HG02943 (cell line): Measurements from ENCODE around the gene CBFB.
"Not testable (repeated sequence)": the region's sequence is repeated elsewhere in the genome, so short reads cannot be mapped to it uniquely, and the experiment has no call there.

Source experiments
- ATAC-seq: cut with Tn5 transposase; IDR thresholded peaks from one replicate; pipeline ENCODE4 v1.9.1; 2021; ENCODE audit warnings: mild to moderate bottlenecking, low read depth, moderate library complexity; ENCODE audit not compliant: unreplicated experiment

The CBFB gene

DNA sequence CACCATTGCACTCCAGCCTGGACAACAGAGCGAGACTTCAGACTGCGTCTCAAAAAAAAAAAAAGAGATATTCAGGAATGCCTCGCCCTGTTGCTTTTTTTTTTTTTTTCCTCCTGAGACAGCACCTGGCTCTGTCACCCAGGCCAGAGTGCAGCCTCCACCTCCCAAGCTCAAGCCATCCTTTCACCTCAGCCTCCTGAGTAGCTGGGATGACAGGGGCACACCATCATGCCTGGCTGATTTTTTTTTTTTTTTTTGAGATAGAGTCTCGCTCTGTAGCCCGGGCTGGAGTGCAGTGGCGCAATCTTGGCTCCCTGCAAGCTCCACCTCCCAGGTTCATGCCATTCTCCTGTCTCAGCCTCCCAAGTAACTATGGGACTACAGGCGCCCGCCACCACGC is 88.8 kb downstream of the CBFB start:
- ATAC-seq: no peak

DNA sequence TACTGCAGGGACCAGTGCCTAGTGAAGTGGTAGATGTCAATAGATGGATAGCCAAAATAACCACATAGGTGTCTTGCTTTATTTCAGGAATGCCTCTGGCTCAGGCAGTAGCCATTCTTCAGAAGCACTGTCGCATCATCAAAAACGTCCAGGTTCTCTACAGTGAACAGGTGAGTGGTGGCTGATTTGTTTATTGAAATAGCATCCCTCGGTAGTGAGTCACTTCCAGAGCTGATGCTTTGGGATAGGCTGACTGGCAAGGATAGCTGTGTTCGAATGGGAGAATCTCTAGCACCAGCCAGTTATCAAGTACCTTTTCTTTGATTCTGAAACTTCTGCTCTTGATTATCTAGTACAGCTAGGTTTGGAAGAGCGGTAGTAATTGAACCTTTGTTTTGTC is 91.1 kb downstream of the CBFB start:
- no peak for ATAC-seq

DNA sequence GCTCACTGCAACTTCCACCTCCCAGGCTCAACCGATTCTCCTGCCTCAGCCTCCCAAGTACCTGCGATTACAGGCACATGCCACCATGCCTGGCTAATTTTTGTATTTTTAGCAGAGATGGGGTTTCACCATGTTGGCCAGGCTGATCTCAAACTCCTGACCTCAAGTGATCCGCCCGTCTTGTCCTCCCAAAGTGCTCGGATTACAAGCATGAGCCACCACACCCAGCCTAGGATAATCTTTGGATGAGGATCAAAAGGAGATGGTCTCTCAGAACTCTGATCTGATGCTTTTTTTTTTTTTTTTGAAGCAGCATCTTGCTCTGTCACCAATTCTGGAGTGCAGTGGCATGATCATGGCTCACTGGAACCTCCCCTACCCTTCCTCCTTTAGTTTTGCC is 93.8 kb downstream of the CBFB start:
- not testable (repeated sequence) for ATAC-seq

DNA sequence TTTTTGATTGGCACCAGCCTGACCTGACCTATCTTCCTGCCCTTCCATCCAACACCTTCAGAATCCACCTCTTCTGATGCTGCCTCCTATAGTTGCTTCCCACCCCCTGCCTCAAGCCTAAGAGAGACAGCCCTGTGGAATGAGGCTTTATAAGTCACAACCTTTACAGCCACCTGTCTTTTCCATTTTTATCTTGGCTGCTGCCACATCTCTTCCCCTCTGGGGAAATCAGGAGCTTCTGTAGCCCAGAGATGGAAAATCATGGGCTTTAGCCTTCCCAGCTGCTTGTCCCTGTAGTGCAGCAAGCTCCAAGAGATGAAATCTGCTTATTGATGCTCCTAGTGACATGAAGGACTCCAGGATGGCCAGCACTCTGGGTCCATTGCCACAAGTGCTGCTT is 99.5 kb downstream of the CBFB start:
- no peak for ATAC-seq

DNA sequence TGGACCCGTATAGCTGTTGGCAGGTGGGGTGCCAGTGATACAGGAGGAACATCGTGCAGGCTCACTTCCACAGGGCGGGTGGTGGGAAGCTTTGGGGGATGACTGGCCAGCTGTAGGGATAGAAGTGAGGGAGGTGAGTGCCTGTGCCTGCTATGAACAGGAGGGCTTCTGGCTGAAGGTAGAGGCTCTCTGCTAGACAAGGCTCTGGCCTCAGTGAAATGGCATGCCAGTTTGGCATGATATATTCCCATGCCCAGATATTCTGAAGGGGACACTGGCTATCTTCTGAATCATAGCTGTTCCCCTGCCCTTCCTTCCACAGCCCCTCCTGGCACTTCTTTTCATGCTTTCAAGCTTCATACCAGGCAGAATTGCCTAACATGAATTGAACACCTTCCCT is 99.9 kb downstream of the CBFB start:
- no peak for ATAC-seq

DNA sequence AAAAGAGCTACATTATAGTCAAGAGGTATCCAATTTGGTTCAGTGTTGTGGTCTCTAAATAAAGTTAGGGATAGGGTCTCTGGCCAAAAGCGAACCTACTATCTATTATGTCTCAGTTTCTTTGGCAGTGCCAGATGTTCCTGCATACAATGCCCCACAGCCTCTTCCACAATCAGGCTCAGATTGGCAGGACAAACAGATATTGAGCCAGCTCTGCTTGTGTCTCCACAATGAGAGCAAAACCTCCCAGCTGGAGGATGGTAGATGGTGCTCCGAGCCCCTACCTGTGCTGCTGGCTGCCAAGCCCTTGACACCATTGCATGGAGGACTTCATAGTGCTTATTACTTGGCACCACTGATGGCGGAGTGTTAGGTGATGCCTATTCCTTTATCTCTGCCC is 100.5 kb downstream of the CBFB start:
- no peak for ATAC-seq

DNA sequence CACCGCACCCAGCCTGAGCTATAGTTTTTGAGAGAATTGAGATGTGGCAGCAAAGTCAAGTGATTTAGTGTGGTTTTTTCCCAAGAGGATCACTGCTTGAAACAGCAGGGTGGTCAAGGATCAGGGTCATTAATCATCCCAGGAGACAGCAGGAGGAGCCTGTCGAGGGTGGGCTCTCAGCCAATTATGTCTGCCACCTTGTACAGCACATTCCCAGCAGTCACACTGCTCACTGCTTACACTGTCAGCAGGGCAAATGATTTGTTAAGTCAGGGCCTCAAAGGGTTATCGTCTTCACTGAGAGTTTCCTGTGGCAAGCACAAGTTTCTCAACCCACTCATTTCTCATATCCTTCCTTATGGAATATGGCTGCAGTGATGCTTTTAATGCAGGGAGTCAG is 108.7 kb downstream of the CBFB start:
- ATAC-seq: no peak

DNA sequence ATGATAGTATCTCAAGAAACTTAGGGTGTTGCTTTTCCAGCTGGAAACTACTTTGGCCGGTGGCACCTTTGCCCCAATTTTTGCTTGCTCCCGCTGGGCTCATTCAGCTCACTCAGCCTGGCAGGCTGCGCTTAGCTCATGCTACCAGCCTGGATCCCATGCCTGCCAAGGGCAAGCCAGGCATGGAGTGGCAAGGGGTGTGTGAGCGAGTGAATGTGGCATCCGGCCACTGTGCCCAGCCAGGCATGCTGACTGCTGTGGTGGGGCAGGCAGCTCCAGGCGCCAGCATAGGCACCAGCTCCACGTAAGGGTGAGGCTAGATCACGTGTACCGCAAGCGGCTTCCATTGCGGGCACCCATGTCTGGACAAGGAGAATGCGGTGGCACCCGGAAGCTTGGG is 112.4 kb downstream of the CBFB start:
- no peak for ATAC-seq

DNA sequence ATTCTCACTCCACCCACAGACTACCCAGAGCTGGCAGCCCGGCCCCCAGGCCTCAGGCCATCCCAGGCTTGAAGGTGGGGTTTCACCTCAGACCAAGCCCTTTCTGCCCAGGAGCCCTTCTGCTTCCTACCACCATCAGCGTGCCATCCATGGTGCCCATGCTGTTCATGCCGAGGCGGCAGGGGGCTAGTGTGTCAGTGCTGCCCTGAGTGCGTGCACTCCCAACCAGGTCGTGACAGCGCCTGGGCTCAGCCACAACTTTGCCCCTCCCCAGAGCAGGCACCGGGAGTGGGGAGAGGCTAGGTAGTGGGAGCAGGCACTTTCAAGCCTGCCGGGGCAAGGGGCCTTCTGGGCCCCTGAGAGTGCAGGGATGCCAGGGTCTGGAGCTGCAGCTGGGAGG is 113.4 kb downstream of the CBFB start:
- ATAC-seq: no peak

DNA sequence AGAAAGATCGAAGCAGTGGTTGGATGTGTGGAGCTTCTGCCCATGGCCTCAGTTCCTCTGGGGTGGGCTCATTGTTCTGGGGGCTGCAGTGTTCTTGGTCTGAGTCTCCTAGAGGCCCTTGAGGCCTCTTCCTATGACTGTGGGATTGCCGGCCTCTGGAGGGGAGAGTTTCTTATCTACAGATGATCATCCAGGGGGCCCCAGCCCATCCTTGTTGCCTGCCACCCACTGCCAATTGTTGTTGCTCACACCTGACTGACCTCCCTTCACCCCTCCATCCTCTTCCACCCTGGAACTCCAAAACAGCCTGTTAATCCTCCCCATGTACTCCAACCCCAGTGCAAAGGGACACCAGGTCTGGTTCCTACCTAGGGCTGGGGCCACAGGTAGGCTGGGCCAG is 116.0 kb downstream of the CBFB start:
- no peak for ATAC-seq

DNA sequence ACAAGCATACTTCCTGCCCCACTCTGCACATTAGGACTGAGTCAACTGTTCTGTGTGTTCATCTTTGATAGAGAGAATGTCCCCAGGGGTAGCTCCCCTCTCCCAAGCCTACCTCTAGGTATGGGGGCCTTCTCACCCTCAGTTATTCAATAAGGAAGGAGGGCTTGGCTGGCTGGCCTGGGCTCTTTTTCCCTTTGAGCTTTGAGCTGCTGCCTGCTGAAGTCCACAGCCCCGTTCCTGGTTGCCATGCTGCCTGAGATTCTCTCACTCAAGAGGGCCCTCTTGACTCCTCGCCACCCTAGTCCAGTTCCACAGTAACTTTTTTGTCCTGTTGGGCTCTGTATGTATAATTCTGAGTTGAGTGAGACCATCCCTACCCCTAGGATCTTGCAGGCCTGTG is 116.8 kb downstream of the CBFB start:
- no peak for ATAC-seq

DNA sequence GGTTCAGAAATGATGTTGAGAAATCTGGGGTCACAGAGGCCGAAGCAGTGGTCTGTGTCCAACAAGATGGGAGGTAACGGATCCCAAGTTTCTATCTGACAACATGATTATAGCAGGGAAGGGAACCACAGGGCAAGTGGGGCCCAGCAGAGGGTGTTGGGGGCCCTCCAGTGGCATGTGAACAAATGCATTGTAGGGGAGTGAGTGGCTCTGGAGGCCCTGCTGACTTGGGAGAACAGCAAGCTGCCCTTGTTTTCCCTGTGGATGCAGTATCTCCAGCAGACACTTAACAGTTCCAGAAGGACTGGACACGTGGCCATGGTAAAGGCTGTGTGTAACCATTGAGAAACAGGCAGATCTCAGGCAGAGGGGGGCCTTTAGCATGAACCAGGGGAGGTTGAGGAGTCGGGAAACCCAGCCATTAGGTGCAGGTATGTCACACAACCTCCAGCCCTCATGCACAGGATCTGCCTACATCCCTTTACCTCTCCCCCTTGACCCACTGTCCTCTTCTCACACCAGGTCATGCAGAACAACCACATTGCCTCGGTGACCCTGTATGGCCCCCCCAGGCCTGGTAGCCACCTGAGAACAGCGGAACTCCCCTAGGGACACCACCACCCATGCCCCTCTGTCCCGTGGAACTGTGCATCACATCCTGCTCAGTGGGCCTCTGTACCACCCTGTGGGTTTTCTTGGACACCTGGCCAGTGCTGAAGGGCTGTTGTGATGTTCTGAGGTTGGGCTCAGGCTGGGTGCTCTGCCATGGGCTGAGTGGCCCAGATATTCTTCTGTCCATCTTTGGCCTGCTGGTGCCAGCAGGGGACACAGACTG is 117.8 kb downstream of the CBFB start:
- ATAC-seq: no peak

DNA sequence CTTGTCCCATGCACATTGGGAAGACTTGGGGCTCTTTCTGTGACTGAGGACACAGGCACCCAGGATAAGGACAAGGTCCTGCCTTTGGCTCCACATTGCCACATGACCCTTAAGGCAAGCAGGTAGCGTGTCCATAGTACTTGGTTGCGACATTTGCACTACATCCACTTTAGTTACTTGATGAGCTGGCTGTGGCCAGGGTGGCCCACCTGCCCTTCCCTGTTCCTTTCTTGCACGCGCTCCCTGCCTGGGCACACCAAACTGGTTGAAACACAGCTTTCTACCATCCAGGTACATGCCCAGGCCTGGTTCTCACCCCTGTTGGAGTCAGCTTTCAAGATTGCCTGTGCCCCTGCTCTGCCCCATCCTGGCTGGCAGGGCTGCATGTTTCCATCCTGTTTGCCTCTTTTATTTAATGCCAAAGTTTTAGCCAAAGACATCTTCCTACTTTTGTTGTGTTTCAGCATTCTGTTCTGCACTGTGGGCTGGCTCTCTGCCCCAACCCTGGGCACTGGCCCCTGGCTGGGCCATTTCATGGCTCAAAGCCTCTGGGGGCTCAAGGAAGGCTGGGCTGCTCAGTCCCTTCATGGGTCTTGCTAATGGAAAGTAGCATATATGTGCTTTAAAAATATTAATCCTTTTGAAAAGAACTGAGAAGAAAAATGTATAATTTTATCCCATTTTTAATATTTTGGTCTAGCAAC is 118.6 kb downstream of the CBFB start:
- no peak for ATAC-seq

DNA sequence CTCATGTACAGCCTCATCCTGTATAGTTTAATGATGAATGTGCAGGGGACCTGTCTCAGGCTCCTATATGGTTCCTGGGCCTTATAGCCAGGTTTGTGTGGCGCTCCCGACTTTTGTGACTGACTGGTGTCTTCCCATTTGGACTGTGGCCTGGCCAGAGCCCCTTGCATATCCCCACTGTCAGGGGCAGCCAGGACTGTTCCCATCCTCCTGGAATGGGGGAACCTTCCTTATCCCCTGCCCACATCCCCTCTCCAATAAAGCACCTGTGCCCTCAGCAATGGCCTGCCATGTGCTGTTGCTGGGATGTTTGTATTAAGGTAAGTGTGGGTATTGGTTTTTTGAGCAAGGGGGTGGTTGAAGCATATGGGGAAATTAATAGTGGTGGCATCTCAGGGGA is 119.3 kb downstream of the CBFB start:
- ATAC-seq: no peak

DNA sequence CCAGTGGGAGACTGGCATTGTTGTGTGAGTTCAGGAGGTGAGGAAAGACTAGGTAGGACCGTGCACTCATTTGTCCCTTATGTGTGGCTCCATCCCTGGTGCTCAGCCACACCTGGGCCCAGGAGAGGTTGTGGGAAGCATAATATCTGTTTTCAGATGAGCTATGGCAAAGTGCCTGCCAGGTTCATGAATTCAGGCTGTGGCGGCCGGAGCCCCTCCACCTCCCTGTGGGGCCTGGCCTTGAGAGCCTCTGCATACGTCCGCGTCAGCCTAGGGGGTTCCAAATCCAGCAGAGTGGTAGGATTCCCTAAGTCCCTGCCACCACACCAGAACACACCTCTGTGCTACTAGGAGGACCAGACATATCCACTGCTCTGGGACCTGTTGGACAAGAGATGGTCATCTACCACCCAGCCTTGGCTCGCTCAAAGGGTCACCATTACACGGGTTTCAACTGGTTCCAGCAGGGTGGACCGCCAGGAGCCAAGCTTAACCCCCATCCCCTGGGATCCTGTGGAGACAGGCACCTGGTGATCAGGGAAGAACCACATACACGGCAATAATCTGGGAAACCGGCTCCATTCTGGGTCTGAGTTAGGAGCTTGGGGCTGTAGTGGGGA is 119.8 kb downstream of the CBFB start:
- ATAC-seq: no peak

DNA sequence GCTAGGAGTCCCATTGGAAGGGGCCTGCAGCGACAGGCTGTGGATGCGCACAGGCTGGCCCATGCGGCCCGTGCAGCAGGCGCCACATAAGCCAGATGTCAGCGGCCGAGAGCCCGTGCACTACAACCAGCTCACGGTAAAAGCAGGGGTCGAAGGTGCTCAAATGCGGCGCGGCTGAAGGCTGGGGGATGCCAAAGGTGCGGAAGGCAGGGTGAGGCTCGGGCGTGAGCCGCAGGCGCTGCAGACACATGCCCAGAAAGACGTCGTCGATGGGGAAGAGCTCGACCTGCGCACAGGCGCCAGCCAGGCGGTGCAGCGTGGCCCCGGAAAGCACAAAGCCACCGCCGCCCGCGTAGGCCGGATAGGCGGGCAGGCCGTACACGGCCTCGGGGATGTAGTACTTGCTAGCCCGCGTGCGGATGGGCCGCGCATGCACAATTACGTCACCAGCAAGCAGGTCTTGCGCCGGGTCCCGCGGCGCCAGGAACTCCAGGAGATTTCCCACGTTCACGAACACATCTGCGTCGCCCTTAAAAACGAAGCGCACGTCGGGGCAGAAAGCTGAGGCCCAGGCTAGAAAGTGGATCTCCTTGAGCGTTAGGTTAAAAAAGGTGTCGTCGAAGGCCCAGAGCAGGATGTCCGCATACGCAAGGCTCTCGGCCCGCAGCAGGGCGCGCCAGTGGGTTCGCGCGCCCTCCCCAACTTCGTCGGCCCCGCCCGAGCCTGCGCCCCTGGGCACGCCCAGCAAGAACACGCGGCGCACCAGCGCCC is 120.5 kb downstream of the CBFB start:
- no peak for ATAC-seq

DNA sequence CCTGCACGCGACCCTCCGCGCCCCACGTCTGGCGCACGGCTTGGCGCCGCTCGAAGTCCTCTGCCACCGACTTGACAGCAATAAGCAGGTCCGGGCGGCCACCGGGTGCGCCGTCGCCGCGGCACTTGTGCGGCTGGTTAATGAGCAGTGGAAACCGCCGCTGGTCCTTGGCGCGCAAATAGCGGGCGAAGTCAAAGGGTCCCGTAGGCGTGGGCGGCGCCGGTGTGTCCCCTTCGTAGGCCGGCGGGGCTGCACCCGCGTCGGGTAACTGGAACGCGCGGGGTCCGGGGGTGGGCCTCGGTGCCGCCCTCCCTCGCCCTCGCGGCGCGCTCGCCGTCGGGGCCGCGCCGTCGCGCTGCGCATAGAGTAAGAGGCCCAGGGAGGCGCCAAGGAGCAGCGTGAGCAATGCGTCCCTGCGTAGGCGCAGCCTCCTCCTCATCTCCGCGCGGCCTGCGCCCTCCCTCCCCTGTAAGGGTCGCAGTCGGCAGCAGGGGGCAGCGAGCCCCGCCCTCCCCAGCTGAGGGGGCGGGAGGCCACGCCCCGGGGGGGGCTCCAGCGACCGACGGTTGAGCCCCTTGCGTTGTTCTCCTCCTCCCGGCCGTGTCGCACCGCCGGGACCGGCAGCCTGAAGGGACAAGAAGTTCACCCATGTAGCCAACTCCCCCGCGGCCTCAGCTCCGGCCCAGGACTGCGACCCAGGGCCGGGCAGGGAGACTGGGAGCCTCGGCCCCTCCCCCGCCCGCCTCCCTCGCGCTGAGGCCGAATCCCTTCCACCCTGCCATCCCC is 121.3 kb downstream of the CBFB start:
- no peak for ATAC-seq
